OCI-LY7 (cell line): Measurements from ENCODE around the gene C9orf72. TPM values are rescaled to one million over a fixed set of nuclear protein-coding genes. Genes with fewer than 3 reads are reported as not detected.

Experiments
- BruUV-seq: library from RNA; stranded (reverse); fragments of 400-500 nt; replicated peaks from 2 replicates; lab custom pipeline; 2021; lab: Mats Ljungman, UMichigan
- CTCF ChIA-PET: fragments of 300-600 bp; sonication (Branson Sonifier 250); formaldehyde crosslinking; loops from one replicate; lab custom pipeline; 2022; ENCODE audit warnings: antibody characterized with exemption; ENCODE audit not compliant: unreplicated experiment; lab: Charles Lee
- POLR2A ChIA-PET: fragments of 300-600 bp; sonication (Branson Sonifier 250); formaldehyde crosslinking; loops from one replicate; lab custom pipeline; 2022; ENCODE audit warnings: antibody characterized with exemption; lab: Charles Lee
- DNase-seq: peaks from one replicate; pipeline ENCODE4 v3.0.0-alpha.2; 2015; ENCODE audit warnings: low spot score
- H2AFZ ChIP-seq: fragments of 200-600 bp; sonication (generic), shearing (Covaris generic); 2 replicates; pipeline ENCODE4 v1.6.1; 2014; ENCODE audit warnings: mild to moderate bottlenecking, antibody characterized with exemption, low read length, moderate library complexity
- H3K27ac ChIP-seq: fragments of 200-600 bp; sonication (generic); 2 replicates; pipeline ENCODE4 v1.5.1; 2014; ENCODE audit warnings: mixed run types, low read depth, mild to moderate bottlenecking, moderate library complexity, low read length, inconsistent platforms; ENCODE audit not compliant: poor library complexity, severe bottlenecking
- H3K36me3 ChIP-seq: fragments of 200-600 bp; sonication (generic); 2 replicates; pipeline ENCODE4 v1.6.1; 2014; ENCODE audit warnings: mild to moderate bottlenecking, antibody characterized with exemption, low read length, moderate library complexity, mixed read lengths; ENCODE audit not compliant: insufficient read depth
- H3K4me1 ChIP-seq: fragments of 200-600 bp; sonication (generic); 2 replicates; pipeline ENCODE4 v1.5.1; 2014; ENCODE audit warnings: mild to moderate bottlenecking, low read length; ENCODE audit not compliant: insufficient read depth, poor library complexity, severe bottlenecking
- H3K4me2 ChIP-seq: fragments of 200-600 bp; sonication (generic); 2 replicates; pipeline ENCODE4 v1.6.1; 2014; ENCODE audit warnings: mild to moderate bottlenecking, low read length
- H3K4me3 ChIP-seq: fragments of 200-600 bp; sonication (generic); 2 replicates; pipeline ENCODE4 v1.5.1; 2014; ENCODE audit warnings: mild to moderate bottlenecking, low read depth, low read length; ENCODE audit not compliant: poor library complexity, severe bottlenecking
- H3K79me2 ChIP-seq: fragments of 200-600 bp; sonication (generic); 2 replicates; pipeline ENCODE4 v1.6.1; 2016; ENCODE audit warnings: low read depth, mild to moderate bottlenecking, low read length, moderate library complexity, mixed read lengths; ENCODE audit not compliant: insufficient read depth
- H3K9me2 ChIP-seq: fragments of 200-600 bp; sonication (generic); 2 replicates; pipeline ENCODE4 v1.6.1; 2016; ENCODE audit warnings: mild to moderate bottlenecking, low read length, mixed read lengths; ENCODE audit not compliant: insufficient read depth
- H3K9me3 ChIP-seq: fragments of 200-600 bp; sonication (generic); 2 replicates; pipeline ENCODE4 v1.6.1; 2014; ENCODE audit warnings: mild to moderate bottlenecking, mixed run types, low read length, mixed read lengths
- H4K20me1 ChIP-seq: fragments of 200-600 bp; sonication (generic); 2 replicates; pipeline ENCODE4 v1.6.1; 2014; ENCODE audit warnings: mild to moderate bottlenecking, antibody characterized with exemption, low read length, moderate library complexity, mixed read lengths; ENCODE audit not compliant: insufficient read depth
- CTCF ChIP-seq: fragments of 200-600 bp; sonication (generic); conservative IDR thresholded peaks from 2 replicates; pipeline ENCODE4 v1.5.1; 2014; ENCODE audit warnings: mild to moderate bottlenecking, antibody characterized with exemption, low read length, moderate library complexity, mixed read lengths
- EZH2phosphoT487 ChIP-seq: fragments of 200-600 bp; sonication (generic); IDR thresholded peaks from 2 replicates; pipeline ENCODE4 v1.6.1; 2018; ENCODE audit warnings: low read depth, borderline replicate concordance, mild to moderate bottlenecking, mixed run types, antibody characterized with exemption, low read length, moderate library complexity, mixed read lengths
- intact Hi-C: fragments of 100-400 bp; cut with micrococcal nuclease; formaldehyde crosslinking; loops from one replicate; pipeline ENCODE4 v1.10.0; 2022; ENCODE audit not compliant: unreplicated experiment
- total RNA-seq, 2 experiments: library from RNA; depleted of rRNA in 1 of 2; stranded (reverse); fragments of >200 nt in 1 of 2; shearing (Covaris generic) in 1 of 2; gene quantifications; 2 replicates each; pipeline ENCODE4 v1.2.3, GENCODE V29; 2014 to 2022

Gene C9orf72
- total RNA-seq, 2 experiments from 2014 or later = 12.3 to 16.4 TPM

DNA sequence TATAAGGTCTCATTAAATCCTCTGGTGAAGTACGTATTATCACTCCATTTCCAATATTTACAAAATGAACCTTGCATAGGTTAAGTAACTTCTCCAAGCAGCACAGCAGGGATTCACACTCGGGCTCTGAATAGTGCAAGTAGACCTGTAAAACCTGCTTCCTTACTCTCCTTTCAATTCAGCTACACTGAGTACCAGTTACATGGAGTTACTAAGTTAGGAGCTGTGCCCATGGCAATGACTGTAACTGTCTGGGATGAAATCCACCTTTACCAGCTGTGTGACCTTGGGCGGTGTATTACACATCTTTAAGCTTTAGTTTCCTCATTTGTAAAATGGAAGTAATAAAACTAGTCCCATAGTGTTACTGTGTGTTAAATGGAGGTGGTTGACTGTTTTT lies 27.8 kb downstream of the C9orf72 start:
- intact Hi-C loops = no loop called here
- Histone ChIP-seq H3K36me3 (peaks cover 21% of the 10 kb centered on the region), H2AFZ (no peak overlapping the region), H4K20me1 (no peaks in the 10 kb centered on the region), H3K4me3 (no peak overlapping the region), H3K9me2 (no peaks in the 10 kb centered on the region), H3K4me1 (no peaks in the 10 kb centered on the region), H3K9me3 (no peaks in the 10 kb centered on the region), H3K27ac (no peak overlapping the region), H3K4me2 (no peak overlapping the region), H3K79me2 (no peaks in the 10 kb centered on the region)
- ChIA-PET CTCF (interaction anchor here (0.6 kb wide), 1 partner anchor 759 kb away, joined by 4 read pairs; no protein-coding TSS in a partner anchor), POLR2A (no interaction called here)
- TF ChIP-seq CTCF (no peak), EZH2phosphoT487 (no peak)
- no TSS peak for BruUV-seq
- DNase-seq = no peak

GRCh38 chr9:27542508-27542907 lies 30.8 kb downstream of the C9orf72 start:
- Histone ChIP-seq H3K36me3 (peaks cover 10% of the 10 kb centered on the region), H3K4me2 (no peak overlapping the region), H3K4me1 (no peaks in the 10 kb centered on the region), H3K4me3 (no peak overlapping the region), H2AFZ (no peak overlapping the region), H3K9me3 (no peaks in the 10 kb centered on the region), H3K9me2 (no peaks in the 10 kb centered on the region), H4K20me1 (no peaks in the 10 kb centered on the region), H3K79me2 (no peaks in the 10 kb centered on the region), H3K27ac (no peak overlapping the region)
- intact Hi-C loops = no loop called here
- no peak for DNase-seq
- ChIA-PET POLR2A (no interaction called here), CTCF (no interaction called here)
- BruUV-seq = no TSS peak
- TF ChIP-seq EZH2phosphoT487 (no peak), CTCF (no peak)

- DNase-seq = no peak
- ChIA-PET POLR2A (no interaction called here), CTCF (no interaction called here)
- intact Hi-C loops = no loop called here
- Histone ChIP-seq H3K36me3 (peaks cover 10% of the 10 kb centered on the region), H3K9me3 (no peaks in the 10 kb centered on the region), H3K4me3 (no peak overlapping the region), H3K27ac (no peak overlapping the region), H2AFZ (no peak overlapping the region), H4K20me1 (no peaks in the 10 kb centered on the region), H3K4me2 (no peak overlapping the region), H3K9me2 (no peaks in the 10 kb centered on the region), H3K79me2 (no peaks in the 10 kb centered on the region), H3K4me1 (no peaks in the 10 kb centered on the region)
- BruUV-seq = no TSS peak
- TF ChIP-seq CTCF = no peak
- TF ChIP-seq EZH2phosphoT487 = no peak
Observed at GRCh38 chr9:27541740-27542139, 31.5 kb downstream of the C9orf72 start.
